Heart left ventricle (tissue), 16 donors: Measurements from ENCODE around the gene RHAG. TPM values are rescaled to one million over a fixed set of nuclear protein-coding genes. Genes with fewer than 3 reads are reported as not detected.

Experiments
- ATAC-seq, 4 donors: fragments of 200-7000 bp; cut with Tn5 transposase; one replicate each; pipeline ENCODE4 v1.9.1; 2020 to 2022; ENCODE audit warnings: moderate library complexity in 4 of 4, mild to moderate bottlenecking in 3 of 4, moderate number of reproducible peaks in 1 of 4
- DNase-seq, 5 donors: peaks; one replicate each; pipeline ENCODE4 v3.0.0-alpha.2; 2020
- H3K27ac ChIP-seq, 12 donors: fragments of 200-600 bp; sonication (generic) in 4 of 12; one replicate each; pipeline versions ENCODE4 v1.5.0 to v1.8.0; 2016 to 2022; ENCODE audit warnings: mild to moderate bottlenecking in 2 of 12
- H3K27me3 ChIP-seq, 9 donors: fragments of 200-600 bp; sonication (generic) in 2 of 9; one replicate each; pipeline versions ENCODE4 v1.5.1 to v1.8.0; 2016 to 2022; ENCODE audit warnings: mild to moderate bottlenecking in 3 of 9
- H3K36me3 ChIP-seq, 9 donors: fragments of 200-600 bp; sonication (generic) in 2 of 9; one replicate each; pipeline versions ENCODE4 v1.5.0 to v1.8.0; 2018 to 2022; ENCODE audit warnings: mild to moderate bottlenecking in 2 of 9
- H3K4me1 ChIP-seq, 12 donors: fragments of 200-600 bp; sonication (generic) in 4 of 12; one replicate each; pipeline versions ENCODE4 v1.5.0 to v1.8.0; 2016 to 2022; ENCODE audit warnings: mild to moderate bottlenecking in 3 of 12
- H3K4me3 ChIP-seq, 12 donors: fragments of 200-600 bp; sonication (generic) in 4 of 12; one replicate each; pipeline versions ENCODE4 v1.5.0 to v1.8.0; 2017 to 2022; ENCODE audit warnings: mild to moderate bottlenecking in 9 of 12, moderate library complexity in 4 of 12
- H3K9me3 ChIP-seq, 12 donors: fragments of 200-600 bp; sonication (generic) in 4 of 12; one replicate each; pipeline versions ENCODE4 v1.5.0 to v1.8.0; 2016 to 2022; ENCODE audit warnings: mild to moderate bottlenecking in 1 of 12
- POLR2A ChIP-seq, 2 donors: fragments of 450-650 bp; IDR thresholded peaks; one replicate each; pipeline ENCODE4 v1.6.1; 2017; ENCODE audit warnings: antibody characterized with exemption in 2 of 2, mild to moderate bottlenecking in 2 of 2, moderate library complexity in 2 of 2
- WGBS, 4 donors: extraction: QIAGEN DNeasy Blood & Tissue Kit in 2 of 4; methylation state at CpG; one replicate each; pipeline versions ENCODE4 v1.1.5 to v1.1.7; 2013 to 2018; 5-methylcytosine and 5-hydroxymethylcytosine counted together
- intact Hi-C, 10 donors: fragments of 100-400 bp; cut with DNase I; formaldehyde crosslinking; loops; one replicate each; pipeline versions ENCODE4 v1.11.1 to v1.14.2; 2022
- polyA plus RNA-seq, 2 donors: library from polyadenylated mRNA; stranded (reverse); fragments of 200-250 nt; gene quantifications; one replicate each; pipeline ENCODE4 v1.2.3, GENCODE V29; 2013
- total RNA-seq, 9 donors: library from RNA; depleted of rRNA in 2 of 9; stranded (reverse); fragments of >200 nt in 2 of 9; fragmentation: NEBNext Ultra II Directional in 3 of 9; extraction: Animal tissue kit (Norgen Biotek cat#: 25700) in 3 of 9; gene quantifications; one replicate each; pipeline versions ENCODE4 v1.1.0 to v1.2.4, GENCODE V29; 2016 to 2023
- TF ChIP-seq, protein P1 (sequence below), 12 donors: fragments of 200-600 bp; sonication (generic) in 4 of 12; IDR thresholded peaks; one replicate each; pipeline versions ENCODE4 v1.5.0 to v1.8.0; 2018 to 2022; ENCODE audit warnings: antibody characterized with exemption in 12 of 12, mild to moderate bottlenecking in 5 of 12
- donor health status: ischemic (EF 13 %, LVEDD 7.1; RV severe dilation, severe dysfunction).
- donor health status: healthy with polysubstance abuse.
- donor health status: DM: no; HTN: yes; CAD: no.
- donor health status: DM: no; HTN: no; CAD: no.
- donor health status: ischemic (EF 25% LVEDD 6.9; RV normal size, moderate dysfunction).
- donor health status: ischemic (EF 25% LVEDD 5.7; RV mildly dilated, moderate dysfunction).
- donor health status: healthy.
- donor health status: DM: yes; HTN: yes; CAD: no.
- donor health status: ischemic (EF 35%, LVEDD 5.7; RV mildly dilated, moderate dysfunction).
- donor health status: nonischemic (EF 11% LVEDD 7.7; RV severe dilation, severe dysfunction).
- donor health status: DM: yes; HTN: yes; CAD: no.
- donor health status: PGD.
- donor health status: ischemic (EF 29% LVEDD 5.4; RV normal size, mild dysfunction).
- donor health status: nonischemic (EF 23%, LVEDD 6.1; RV moderate dilation, normal function).

RHAG gene
- total and polyA plus RNA-seq, 11 donors = 0.16 to 2.6 (median 0.44) TPM; not detected in 4

DNA sequence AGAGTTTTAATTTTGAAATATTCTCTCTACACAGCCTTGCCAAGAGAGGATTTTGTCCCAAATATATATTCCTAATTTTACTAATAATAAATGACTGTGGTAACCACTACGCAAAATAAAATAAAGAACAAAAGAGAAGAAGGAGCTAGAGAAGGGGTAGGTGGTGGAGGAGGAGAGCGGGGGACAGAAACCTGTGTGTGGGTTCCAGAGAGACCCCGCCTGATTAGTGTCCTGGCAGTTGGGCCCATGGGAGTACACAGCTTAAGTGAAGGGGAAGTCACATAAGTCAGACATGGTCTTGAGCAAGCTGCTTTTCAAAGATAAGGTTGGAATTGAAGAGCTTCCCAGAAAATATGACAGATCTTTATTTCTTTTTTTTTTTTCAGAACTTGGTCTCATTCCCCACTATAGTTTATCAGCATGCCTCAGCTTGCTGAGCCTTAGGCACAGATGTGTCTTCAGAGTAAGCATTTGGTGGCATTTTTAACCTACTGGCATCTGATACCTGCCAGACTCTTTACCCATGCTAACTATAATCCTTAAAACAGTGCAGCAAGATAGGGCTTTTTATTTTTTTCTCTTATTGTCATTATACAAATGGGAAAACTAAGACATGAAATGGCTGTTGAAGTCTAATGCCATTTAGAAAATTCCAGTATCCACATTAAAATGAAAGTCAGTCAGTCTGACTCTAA, 9.6 kb upstream of the RHAG start:
- Histone ChIP-seq H3K27me3 (no peaks in the 10 kb centered on the region), H3K4me1 (no peaks in the 10 kb centered on the region), H3K36me3 (no peaks in the 10 kb centered on the region), H3K27ac (no peak overlapping the region), H3K4me3 (no peak overlapping the region), H3K9me3 (no peaks in the 10 kb centered on the region)
- intact Hi-C loops = no loop called here
- WGBS, 4 donors = 73 to 81% (median 78%) methylated on average over 3 of the region's 3 CpGs
- TF ChIP-seq POLR2A (IDR thresholded peaks at IDR 0.05) = no peak
- TF ChIP-seq, protein P1, sequence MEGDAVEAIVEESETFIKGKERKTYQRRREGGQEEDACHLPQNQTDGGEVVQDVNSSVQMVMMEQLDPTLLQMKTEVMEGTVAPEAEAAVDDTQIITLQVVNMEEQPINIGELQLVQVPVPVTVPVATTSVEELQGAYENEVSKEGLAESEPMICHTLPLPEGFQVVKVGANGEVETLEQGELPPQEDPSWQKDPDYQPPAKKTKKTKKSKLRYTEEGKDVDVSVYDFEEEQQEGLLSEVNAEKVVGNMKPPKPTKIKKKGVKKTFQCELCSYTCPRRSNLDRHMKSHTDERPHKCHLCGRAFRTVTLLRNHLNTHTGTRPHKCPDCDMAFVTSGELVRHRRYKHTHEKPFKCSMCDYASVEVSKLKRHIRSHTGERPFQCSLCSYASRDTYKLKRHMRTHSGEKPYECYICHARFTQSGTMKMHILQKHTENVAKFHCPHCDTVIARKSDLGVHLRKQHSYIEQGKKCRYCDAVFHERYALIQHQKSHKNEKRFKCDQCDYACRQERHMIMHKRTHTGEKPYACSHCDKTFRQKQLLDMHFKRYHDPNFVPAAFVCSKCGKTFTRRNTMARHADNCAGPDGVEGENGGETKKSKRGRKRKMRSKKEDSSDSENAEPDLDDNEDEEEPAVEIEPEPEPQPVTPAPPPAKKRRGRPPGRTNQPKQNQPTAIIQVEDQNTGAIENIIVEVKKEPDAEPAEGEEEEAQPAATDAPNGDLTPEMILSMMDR (IDR thresholded peaks at IDR 0.05) = no peak
- DNase-seq (no peak), ATAC-seq (no peak)

DNA sequence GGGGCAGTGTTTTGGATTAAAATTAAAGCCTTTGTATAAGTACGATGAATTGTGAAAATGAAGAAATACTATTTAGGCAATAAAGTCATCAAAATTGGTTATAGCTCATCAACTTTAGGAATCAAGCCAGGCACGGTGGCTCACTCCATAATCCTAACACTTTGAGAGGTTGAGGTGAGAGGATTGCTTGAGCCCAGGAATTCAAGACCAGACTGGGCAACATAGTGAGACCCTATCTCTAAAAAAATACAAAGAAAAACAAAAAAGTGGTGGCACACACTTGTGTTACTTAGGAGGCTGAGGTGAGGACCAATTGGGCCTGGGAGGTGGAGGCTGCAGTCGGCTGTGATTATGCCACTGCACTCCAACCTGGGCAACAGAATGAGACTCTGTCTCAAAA, 8.5 kb upstream of the RHAG start:
- Histone ChIP-seq H3K27me3 (no peaks in the 10 kb centered on the region), H3K27ac (no peak overlapping the region), H3K9me3 (no peaks in the 10 kb centered on the region), H3K4me1 (no peaks in the 10 kb centered on the region), H3K4me3 (no peak overlapping the region), H3K36me3 (no peaks in the 10 kb centered on the region)
- DNase-seq = no peak
- 67 to 84% (median 74%) methylated on average over 3 of the region's 3 CpGs for WGBS, 4 donors
- TF ChIP-seq, protein P1 (IDR thresholded peaks at IDR 0.05) = no peak
- TF ChIP-seq POLR2A (IDR thresholded peaks at IDR 0.05) = no peak
- intact Hi-C loops = no loop called here
- no peak for ATAC-seq

DNA sequence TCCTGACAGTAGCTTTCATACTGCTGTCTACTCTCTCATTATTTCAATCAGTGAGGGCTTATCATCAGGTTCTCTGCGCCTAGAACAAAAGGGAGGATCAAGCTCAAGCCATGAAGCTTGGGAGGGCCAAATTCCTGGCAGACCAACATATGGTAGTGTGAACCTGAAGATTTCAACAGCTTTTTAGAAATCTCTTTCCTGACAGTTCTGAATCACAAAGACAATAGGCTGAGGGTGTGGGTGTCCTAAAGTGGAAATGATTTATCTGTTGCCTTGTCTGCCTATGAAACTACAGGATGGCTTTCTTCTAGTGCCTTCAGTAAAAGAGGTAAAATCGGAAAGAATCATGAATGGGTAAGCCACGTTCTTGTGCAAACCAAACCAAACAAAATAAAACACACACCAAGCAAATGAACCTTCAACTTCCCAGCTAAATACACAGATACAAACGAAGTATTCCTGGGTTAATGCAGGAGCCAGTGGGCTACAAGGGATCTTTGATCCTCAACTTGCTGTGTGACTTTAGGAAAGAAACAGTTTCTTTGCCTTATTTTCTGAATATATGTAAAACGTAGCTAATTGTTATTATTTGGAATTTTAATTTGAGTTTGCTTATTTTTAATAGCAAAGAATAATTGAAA, 2.7 kb upstream of the RHAG start:
- no peaks in the 10 kb centered on the region for H3K27me3 ChIP-seq
- no peak for ATAC-seq
- H3K9me3 ChIP-seq = no peaks in the 10 kb centered on the region
- intact Hi-C loops = loop anchor here in 1 of 10 donors (10.0 kb wide), 1 partner anchor 206 kb away; no protein-coding TSS in a partner anchor
- TF ChIP-seq, protein P1 (IDR thresholded peaks at IDR 0.05) = no peak
- no peak for TF ChIP-seq POLR2A (IDR thresholded peaks at IDR 0.05)
- H3K4me1 ChIP-seq = no peaks in the 10 kb centered on the region
- H3K4me3 ChIP-seq = no peak overlapping the region
- no peaks in the 10 kb centered on the region for H3K36me3 ChIP-seq
- no peak for DNase-seq
- WGBS, 4 donors = 55 to 63% (median 56%) methylated on average over 5 of the region's 5 CpGs
- H3K27ac ChIP-seq = no peak overlapping the region

DNA sequence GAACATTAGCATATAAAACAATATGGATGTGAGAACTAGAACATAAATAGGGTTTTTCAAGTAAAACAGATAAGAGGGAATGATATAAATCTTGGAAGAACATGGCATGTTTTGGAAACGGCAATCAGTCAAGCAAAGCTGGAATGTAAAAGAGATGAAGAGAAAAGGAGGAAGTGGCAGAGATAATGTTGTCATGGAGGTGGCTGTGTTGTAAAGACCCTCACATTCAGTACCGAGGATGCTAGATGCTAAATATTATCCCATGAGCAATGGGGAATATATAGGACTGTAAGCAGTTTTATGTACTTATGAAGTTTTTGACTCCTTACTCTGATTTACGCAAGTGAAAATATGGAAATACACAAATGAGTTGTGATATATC, 702 bp upstream of the RHAG start:
- WGBS, 4 donors = 49 to 59% (median 52%) methylated on average over 3 of the region's 3 CpGs
- no peak for TF ChIP-seq POLR2A (IDR thresholded peaks at IDR 0.05)
- Histone ChIP-seq H3K36me3 (no peaks in the 10 kb centered on the region), H3K4me3 (no peak overlapping the region), H3K4me1 (no peaks in the 10 kb centered on the region), H3K27ac (no peak overlapping the region), H3K9me3 (no peaks in the 10 kb centered on the region), H3K27me3 (no peaks in the 10 kb centered on the region)
- intact Hi-C loops = loop anchor here in 1 of 10 donors (10.0 kb wide), 1 partner anchor 207 kb away; no protein-coding TSS in a partner anchor
- DNase-seq = no peak
- ATAC-seq = no peak
